ENCODE results near the gene MRFAP1.

Gene MRFAP1

GRCh38 chr4:6676722-6677558, 36.5 kb downstream of the MRFAP1 start:
- TF ChIP-seq GATA1 (IDR thresholded peaks at IDR 0.05; ENCODE audit: low read depth, low read length) (no peak), POLR2A (IDR thresholded peaks at IDR 0.05; ENCODE audit: low read length) (no peak)
- no peak for DNase-seq

GRCh38 chr4:6680372-6681034, 40.0 kb downstream of the MRFAP1 start:
- no peak for DNase-seq

GRCh38 chr4:6681191-6681590, 40.7 kb downstream of the MRFAP1 start:
- peak in 1 of 2 experiments; percentile 27 for DNase-seq
- TF ChIP-seq POLR2A (IDR thresholded peaks at IDR 0.05; ENCODE audit: low read length), result no peak
- TF ChIP-seq GATA1 (IDR thresholded peaks at IDR 0.05; ENCODE audit: low read depth, low read length), result no peak

More at GRCh38 chr4:6680372-6681034, 40.0 kb downstream of the MRFAP1 start:
- TF ChIP-seq GATA1 (IDR thresholded peaks at IDR 0.05; ENCODE audit: low read depth, low read length), result no peak

GRCh38 chr4:6682862-6683590, 42.5 kb downstream of the MRFAP1 start:
- DNase-seq, result no peak
- TF ChIP-seq GATA1 (IDR thresholded peaks at IDR 0.05; ENCODE audit: low read depth, low read length), result no peak
- TF ChIP-seq POLR2A (IDR thresholded peaks at IDR 0.05; ENCODE audit: low read length), result no peak

GRCh38 chr4:6684656-6685055, 44.2 kb downstream of the MRFAP1 start:
- TF ChIP-seq GATA1 (IDR thresholded peaks at IDR 0.05; ENCODE audit: low read depth, low read length) (no peak), POLR2A (IDR thresholded peaks at IDR 0.05; ENCODE audit: low read length) (no peak)
- DNase-seq, result no peak

- DNase-seq, result no peak
Measured at GRCh38 chr4:6686104-6686787, 45.8 kb downstream of the MRFAP1 start.

GRCh38 chr4:6687947-6688878, 47.7 kb downstream of the MRFAP1 start:
- TF ChIP-seq POLR2A (IDR thresholded peaks at IDR 0.05; ENCODE audit: low read length), result no peak
- no peak for TF ChIP-seq GATA1 (IDR thresholded peaks at IDR 0.05; ENCODE audit: low read depth, low read length)
- DNase-seq, result no peak

More at GRCh38 chr4:6686104-6686787, 45.8 kb downstream of the MRFAP1 start:
- TF ChIP-seq GATA1 (IDR thresholded peaks at IDR 0.05; ENCODE audit: low read depth, low read length) (no peak), POLR2A (IDR thresholded peaks at IDR 0.05; ENCODE audit: low read length) (no peak)

GRCh38 chr4:6688879-6689505, 48.5 kb downstream of the MRFAP1 start:
- DNase-seq, result peak; percentile 26 to 44
- no peak for TF ChIP-seq GATA1 (IDR thresholded peaks at IDR 0.05; ENCODE audit: low read depth, low read length)
- no peak for TF ChIP-seq POLR2A (IDR thresholded peaks at IDR 0.05; ENCODE audit: low read length)

GRCh38 chr4:6689506-6689960, 49.0 kb downstream of the MRFAP1 start:
- no peak for DNase-seq
- TF ChIP-seq GATA1 (IDR thresholded peaks at IDR 0.05; ENCODE audit: low read depth, low read length), result no peak
- TF ChIP-seq POLR2A (IDR thresholded peaks at IDR 0.05; ENCODE audit: low read length), result no peak

Measured in erythroblast (primary cell).